ENCODE data around the gene DCHS2.
A peak's percentile ranks its signal among the peaks of the same experiment; 100 is the strongest.

The DCHS2 gene, protein sequence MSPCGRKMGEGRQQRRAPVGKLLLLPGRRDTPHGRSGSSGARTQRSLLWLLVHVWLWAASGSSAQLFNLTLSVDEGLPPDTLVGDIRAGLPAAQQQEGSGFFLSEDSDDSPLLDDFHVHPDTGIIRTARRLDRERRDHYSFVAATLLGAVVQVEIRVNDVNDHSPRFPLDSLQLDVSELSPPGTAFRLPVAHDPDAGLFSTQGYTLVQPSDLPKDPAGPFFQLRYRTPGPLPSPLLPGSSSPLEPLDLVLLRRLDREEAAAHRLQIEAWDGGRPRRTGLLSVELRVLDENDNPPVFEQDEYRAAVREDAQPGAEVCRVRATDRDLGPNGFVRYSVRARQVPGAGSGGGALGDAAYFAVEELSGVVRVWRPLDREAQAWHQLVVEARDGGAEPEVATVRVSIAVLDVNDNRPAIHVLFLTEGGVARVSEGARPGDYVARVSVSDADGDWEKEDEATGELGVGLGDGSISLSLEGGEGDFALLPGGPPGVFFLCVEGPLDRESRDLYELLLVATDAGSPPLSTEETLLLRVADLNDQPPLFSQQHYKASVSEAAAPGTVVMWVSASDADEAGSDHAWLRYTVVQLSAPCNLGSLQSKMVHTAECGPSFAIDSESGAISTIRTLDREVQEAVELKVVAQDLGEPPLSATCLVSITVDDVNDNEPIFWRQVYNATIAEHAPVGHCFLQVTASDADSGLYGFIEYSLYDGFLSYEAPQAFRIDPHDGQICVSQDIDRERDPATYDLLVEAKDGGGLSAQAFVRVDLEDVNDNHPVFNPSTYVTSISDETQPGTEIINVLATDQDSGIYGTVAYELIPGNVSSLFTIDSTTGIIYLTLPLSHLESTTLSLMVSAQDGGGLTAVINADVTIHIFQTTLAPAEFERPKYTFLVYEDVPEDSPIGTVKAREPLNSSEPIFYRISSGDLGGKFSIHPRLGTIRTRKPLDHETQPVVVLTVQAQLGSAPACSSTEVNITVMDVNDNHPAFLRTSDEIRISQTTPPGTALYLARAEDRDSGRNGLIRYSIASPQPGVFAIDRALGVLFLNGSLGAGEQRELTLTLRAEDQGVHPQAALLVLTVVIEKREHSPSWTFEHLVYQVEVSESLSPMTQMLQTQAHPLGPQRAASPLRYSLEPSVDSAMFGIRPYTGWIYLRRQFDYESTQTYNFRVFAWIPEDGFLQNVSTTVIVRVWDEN (N-terminal part only)

GRCh38 chr4:154491341-154492271 is at the start of gene DCHS2:
DCHS2 (minus strand) TSS chr4:154491799; CDS start chr4:154491355, 444 bp downstream.
- TF ChIP-seq, protein P1, sequence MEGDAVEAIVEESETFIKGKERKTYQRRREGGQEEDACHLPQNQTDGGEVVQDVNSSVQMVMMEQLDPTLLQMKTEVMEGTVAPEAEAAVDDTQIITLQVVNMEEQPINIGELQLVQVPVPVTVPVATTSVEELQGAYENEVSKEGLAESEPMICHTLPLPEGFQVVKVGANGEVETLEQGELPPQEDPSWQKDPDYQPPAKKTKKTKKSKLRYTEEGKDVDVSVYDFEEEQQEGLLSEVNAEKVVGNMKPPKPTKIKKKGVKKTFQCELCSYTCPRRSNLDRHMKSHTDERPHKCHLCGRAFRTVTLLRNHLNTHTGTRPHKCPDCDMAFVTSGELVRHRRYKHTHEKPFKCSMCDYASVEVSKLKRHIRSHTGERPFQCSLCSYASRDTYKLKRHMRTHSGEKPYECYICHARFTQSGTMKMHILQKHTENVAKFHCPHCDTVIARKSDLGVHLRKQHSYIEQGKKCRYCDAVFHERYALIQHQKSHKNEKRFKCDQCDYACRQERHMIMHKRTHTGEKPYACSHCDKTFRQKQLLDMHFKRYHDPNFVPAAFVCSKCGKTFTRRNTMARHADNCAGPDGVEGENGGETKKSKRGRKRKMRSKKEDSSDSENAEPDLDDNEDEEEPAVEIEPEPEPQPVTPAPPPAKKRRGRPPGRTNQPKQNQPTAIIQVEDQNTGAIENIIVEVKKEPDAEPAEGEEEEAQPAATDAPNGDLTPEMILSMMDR (IDR thresholded peaks at IDR 0.05; ENCODE audit: low read depth, low read length) = no peak
- peak within 1 kb of the TSS; percentile 20; the same call in 1 of the 2 replicates for H3K4me3 ChIP-seq (ENCODE audit: low read depth, low read length)

DNA sequence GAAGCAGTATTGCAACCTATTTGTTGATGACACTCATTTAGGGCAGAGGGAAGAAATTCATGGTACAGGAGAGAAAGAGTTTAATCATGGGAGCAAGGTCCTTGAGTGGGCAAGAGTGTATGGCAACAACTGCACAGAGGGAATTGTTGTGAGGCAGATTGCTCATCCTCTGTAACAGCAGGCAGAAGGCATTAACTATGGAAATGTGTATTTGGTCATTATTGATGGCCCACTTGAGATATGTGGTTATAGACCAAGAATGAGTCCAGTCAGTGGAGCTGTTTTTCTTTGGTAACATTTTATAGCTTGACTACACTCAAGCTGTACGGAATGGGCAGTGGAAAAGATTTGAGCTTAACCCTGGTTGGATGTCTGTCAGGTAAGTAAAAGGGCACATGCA is 42.7 kb upstream of the DCHS2 start:
- H3K4me3 ChIP-seq (ENCODE audit: low read depth, low read length) = no peak overlapping the region
- TF ChIP-seq, protein P1 (IDR thresholded peaks at IDR 0.05; ENCODE audit: low read depth, low read length) = no peak

- H3K4me3 ChIP-seq (ENCODE audit: low read depth, low read length) = no peak overlapping the region
- TF ChIP-seq, protein P1 (IDR thresholded peaks at IDR 0.05; ENCODE audit: low read depth, low read length) = no peak
Measured at GRCh38 chr4:154529728-154530519, 38.3 kb upstream of the DCHS2 start.

DNA sequence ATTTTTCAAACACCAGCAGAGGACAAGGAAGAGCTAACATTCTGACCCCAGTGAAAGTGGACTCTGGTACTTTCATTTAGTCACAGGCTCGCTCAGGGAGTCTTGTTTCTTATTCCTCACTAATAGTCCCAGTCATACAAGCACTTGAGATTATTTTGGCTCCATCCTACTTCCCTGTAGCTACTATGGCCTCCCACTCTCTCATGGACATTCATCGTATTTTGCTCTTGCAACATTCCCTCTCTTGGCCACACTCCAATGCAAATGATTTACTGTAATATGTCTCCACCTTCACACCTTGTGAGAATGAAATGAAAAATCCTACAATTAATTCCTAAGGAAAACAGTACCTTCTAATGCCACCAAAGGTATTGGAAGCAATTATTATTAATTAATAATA is 37.3 kb upstream of the DCHS2 start:
- H3K4me3 ChIP-seq (ENCODE audit: low read depth, low read length) = no peak overlapping the region
- TF ChIP-seq, protein P1 (IDR thresholded peaks at IDR 0.05; ENCODE audit: low read depth, low read length) = no peak

- TF ChIP-seq, protein P1 (IDR thresholded peaks at IDR 0.05; ENCODE audit: low read depth, low read length) = no peak
- H3K4me3 ChIP-seq (ENCODE audit: low read depth, low read length) = no peak overlapping the region
Measured at GRCh38 chr4:154527308-154527707, 35.7 kb upstream of the DCHS2 start.

GRCh38 chr4:154526151-154526550 is 34.6 kb upstream of the DCHS2 start:
- H3K4me3 ChIP-seq (ENCODE audit: low read depth, low read length) = no peak overlapping the region
- TF ChIP-seq, protein P1 (IDR thresholded peaks at IDR 0.05; ENCODE audit: low read depth, low read length) = no peak

Data from WI38 (cell line).